Measurements from ENCODE around the gene ARL11.

Gene ARL11

DNA sequence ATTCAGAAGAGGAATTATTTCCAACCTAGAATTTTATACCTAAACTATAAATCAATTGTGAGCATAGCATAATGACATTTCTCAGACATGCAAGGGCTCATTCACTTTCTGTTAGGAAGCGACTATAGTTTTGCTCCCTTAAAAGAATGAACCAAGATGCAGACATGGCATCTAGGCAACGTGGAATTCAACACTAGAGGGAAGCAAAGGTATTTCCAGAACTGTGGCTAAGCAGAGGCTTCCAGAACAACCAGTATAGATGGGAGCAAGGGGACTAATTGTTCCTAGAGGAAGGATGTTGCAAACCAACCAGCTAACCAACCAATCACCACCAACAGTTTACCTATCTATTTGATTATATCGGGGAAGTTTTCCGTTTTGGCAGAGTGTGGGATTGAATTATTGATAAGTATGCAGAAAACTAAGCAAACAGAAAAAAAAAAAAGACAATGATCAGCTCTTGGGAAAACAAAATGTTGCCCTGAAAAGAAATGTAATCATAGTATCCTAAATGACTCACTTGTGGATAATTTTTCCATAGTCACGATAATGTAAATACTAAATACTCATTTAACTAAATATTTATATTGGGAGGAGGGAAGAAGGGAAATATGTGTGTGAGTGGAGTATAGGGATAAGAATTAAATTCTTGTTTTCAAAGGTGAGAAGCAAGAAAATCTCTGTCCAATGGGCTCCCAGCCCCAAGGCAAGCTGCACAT, 21.1 kb downstream of the ARL11 start:
- no peak for DNase-seq (ENCODE audit: low read depth in 3 of 3)

DNA sequence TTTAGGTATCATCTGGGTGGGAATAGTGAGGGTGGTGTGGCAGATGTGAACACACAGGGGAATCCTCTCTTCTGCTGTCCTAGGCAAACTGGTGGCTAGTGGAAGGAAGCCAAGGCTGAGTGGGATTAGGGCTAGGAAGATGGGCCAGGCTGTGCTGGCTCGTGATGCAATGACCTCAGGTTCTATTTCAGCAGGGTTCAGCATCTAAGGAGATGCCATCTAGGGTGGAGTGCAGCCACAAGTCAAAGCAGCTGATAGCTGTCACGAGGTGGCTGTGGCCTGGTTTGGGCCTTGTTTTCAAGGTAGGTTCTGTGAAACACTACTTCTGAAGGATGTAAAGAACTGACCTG, 21.6 kb downstream of the ARL11 start:
- no peak for DNase-seq (ENCODE audit: low read depth in 3 of 3)

DNA sequence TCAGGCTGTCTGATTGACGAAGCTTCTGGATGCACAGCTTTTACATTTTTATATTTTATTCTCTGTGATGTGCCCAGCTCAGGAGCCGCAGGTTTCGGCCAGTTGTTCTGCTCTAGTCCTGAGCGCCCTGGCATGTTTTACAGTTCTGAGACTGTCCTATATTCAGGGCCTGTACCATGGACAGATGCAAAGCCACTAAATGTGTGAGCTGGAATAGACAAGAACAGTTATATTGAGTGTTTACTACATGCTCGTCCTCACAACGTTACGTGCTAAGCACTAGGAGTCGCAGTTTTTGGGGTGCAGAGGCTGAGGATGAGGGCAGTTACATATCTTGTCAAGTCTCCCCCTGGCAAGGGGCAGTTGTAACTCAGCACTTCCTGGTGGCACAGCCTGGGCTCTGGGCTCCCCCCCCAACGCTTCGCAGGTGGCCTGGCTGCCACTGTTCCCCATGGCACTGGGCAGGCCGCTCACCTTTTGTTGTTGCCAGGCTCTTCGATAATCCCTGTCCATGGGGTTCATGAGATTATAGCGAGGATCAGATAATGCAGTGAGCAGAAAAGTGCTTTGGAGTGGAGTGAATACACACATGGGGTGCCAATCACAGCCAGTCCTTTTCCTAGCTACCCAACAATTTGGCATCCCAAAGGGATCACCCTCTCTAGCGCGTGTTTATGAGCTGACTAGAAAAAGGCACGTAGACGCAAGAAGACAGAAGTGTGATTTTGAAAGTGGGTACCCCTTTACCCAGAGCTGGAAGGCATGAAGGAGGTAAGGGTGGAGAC, 23.5 kb downstream of the ARL11 start:
- DNase-seq (ENCODE audit: low read depth in 3 of 3) = no peak

DNA sequence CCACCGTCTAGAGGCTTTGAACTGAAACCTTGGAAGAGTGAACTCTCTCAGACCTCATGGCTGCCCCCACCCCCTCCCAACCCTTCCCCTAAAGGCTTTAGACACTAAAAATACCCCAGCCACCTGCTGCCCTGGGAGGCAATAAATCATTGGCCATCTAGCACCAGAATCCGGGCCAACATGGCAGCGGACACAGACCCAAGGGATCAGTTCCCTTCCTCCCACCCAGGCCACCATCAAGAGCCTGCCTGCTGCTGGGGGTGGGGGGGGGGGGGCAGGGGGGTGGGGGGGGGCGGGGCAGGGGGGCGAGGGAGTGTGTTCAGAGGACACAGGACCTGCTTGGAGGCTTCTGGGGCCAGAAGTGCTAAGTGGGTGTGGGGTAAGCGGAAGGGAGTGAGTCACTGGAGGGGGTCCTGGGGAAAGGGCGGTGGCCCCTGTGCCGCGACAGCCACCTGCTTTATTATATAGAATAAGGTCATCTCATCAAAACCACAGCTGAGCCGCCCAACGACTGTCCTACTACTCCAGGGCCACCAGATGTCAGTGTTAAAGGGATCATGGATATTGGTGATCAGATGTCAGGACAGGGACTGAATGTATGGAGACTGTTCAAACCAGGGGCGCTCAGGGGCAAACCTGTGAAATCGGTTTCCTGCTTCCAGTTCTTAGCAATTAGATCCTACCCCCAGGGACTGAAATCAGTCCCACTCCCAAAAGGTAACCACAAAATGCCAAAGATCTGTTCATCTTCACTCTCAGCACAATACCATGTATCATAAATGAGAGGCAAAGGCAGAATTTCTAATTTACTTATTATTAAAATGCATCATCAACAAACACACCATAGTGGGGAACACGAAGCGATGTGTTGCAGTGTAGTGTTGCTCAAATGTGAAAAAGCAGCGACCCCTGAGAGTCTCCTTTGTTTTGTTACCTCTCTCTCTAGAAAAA, 24.3 kb downstream of the ARL11 start:
- peak in 1 of 3 donors; percentile 13 for DNase-seq (ENCODE audit: low read depth in 3 of 3)

DNA sequence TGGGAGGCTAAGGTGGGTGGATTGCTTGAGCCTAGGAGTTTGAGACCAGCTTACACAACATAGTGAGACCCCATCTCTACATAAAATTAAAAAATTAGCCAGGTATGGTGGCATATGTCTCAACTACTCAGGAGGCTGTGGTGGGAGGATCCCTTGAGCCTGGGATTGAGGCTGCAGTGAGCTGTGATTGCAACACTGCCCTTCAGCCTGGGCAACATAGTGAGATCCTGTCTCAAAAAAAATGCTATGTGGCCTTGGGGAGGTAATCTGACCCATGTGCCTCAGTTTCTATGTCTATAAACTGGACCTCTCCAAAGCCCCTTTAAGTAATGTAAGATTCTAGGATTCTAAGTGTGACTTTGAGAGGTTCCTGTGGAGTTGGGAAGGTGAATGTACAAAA, 25.2 kb downstream of the ARL11 start:
- no peak for DNase-seq (ENCODE audit: low read depth in 3 of 3)

DNA sequence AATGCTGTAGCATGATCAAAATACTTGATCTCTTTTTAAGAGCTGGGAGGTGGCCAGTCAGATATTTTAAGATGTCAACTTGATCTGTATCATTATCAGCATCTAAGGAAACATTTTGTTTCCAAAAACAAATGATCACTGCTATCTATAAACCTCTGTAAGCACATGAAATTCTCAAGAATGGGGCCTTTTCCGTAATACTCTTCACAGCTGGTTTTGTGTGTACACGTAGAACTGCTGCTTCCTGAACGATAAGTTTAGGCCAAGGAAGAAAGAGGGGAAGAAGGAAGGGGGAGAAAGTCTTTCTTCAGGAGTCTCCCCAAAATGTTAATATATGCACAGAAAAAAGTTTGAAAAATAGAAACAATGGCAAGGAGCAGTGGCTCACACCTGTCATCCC, 25.7 kb downstream of the ARL11 start:
- DNase-seq (ENCODE audit: low read depth in 3 of 3) = no peak

DNA sequence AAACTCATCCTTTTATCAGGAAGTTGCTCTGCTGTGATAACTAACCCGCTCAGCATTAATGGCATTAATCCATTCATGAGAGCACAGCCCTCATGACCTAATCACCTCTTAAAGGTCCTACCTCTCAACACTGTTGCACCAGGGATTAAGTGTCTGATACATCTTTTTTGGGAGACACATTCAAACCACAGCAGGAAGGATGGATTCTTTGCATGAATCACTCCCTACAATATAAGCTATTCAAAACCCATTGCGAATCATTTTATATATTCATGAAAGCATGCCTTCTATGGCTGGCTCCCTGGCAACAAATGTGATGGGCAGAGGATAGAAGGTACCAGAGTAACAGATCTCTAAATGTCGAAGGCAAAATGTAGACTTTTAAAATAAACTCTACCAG, 27.6 kb downstream of the ARL11 start:
- no peak for DNase-seq (ENCODE audit: low read depth in 3 of 3)

DNA sequence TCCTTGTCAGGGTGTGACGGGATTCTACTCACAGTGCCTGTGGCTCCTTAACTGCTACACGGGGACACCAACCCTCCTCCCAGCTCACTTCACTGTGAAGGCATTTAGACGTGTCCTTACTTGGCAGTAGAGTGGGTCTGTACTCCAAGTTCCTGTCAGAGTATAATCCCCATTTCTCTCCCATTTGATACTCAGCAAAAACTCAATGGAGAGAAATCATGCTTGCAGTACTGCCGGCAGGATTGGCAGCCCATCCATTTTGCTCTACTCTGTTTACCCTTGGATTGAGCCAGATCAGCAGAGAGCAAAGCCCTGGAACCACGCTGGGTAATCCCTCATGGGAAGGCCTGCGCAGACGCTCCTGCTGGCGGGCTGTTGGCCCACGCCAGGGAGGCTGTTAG, 28.9 kb downstream of the ARL11 start:
- no peak for DNase-seq (ENCODE audit: low read depth in 3 of 3)

DNA sequence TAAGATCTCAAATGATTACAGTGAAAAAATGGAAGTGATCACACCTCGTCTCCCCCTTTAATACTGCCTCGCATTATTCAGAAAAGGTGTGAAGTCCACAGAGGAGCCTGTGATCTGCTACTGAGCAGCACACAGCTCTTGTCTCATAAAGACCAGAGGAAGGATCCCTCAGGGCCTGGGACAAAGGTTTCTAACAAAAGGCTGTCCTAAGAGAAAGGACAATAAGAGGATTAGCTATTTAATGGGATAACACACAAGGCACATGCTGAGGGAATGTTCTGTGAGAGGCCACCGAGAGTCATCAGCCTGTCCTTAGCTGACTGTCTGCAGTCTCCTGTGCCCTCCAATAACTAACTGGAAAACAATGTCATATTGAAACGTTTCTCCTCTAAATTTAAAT, 36.3 kb downstream of the ARL11 start:
- DNase-seq (ENCODE audit: low read depth in 3 of 3) = no peak

DNA sequence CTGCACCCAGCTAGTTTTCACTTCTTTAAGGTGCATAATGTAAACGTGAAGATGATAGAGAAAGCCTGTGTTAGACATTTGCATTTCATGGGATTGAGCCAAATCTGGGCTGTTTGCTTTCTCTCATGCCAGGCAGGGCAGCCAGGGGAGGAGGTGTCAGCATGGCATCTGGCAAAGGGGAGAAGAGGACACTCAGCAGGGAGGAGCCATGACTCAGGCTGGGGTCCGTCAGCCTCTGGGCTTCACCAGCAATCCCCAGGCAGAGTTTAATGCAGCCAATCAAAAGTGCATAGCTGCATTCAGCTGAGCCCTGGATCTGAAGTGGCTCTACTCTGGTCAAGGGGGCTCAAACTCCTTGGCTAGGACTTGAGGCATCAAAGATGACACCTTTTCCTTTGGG, 39.5 kb downstream of the ARL11 start:
- no peak for DNase-seq (ENCODE audit: low read depth in 3 of 3)

DNA sequence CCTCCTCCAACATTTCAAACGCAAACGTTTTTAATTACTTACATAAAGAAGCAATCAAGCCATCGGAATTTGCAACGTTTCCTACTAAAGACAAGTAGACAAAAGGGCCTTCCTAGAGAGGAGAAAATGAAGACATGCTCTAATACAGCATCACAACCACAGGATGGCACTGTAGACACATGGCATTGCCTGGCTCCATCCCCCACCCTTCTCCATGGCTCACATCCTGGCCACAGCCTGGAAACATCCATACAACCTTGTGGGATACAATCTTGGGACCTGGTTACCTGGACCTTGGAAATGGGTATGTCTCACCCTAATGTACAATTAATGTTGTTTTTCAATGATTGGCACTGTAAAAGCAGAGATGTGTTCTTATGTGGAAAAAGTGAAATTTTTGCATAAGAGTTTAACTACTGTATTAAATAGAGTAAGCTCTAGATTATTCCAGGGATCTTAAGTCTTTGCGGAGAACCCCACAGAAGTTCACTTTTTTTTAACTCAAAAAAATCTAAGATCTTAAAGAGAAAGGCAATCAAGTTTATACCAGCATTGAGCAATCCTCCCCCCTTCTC, 41.5 kb downstream of the ARL11 start:
- no peak for DNase-seq (ENCODE audit: low read depth in 3 of 3)

DNA sequence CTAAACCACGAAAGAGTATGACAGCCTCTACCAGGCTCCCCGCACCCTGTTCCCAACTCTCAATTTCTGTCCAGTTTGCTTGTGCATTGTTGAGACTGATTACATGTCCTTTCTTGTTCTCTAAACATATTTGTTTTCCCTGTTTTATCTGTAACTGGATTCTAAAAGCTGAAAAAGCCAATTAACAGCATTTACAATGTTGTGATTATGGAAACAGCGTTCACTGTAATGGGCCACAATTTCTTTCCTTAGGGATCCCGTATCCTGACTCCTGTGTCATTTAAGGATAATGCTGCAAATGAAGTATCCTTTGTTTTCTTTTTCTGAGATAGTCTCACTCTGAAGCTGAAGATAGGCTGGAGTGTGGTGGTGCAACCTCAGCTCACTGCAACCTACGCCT, 42.5 kb downstream of the ARL11 start:
- no peak for DNase-seq (ENCODE audit: low read depth in 3 of 3)

DNA sequence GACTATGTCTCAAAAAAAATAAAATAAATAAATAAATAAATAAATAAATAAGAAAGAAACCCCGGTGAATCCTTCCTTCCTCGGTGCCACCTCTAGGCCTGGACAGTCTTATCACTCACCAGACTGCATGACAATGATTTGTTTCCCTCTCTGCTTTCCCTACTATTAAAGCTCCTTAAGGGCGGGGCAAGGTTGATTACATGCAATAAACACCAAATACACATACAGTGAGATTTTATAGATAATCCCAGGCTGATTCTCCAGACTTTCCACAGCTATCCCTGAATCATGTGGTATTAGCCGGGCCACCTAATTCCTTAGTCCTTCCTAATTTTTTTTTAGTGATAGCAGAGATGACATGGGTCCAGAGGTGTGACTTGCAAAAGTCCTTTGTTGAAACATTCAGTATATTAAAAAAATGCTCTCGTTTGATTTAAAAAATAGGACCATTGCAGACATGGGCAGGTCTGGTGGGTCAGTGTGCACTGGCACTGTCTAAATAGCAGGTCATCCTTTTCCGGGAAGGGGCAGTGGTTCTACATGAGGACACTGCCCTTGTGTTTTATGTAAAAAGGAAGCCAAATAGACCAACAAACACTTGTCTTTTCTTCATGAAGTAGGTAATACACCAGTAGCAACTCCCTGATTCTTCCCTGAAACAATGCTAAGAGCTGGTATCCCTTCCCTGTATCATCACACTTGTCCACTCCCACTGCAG, 48.4 kb downstream of the ARL11 start:
- no peak for DNase-seq (ENCODE audit: low read depth in 3 of 3)

DNA sequence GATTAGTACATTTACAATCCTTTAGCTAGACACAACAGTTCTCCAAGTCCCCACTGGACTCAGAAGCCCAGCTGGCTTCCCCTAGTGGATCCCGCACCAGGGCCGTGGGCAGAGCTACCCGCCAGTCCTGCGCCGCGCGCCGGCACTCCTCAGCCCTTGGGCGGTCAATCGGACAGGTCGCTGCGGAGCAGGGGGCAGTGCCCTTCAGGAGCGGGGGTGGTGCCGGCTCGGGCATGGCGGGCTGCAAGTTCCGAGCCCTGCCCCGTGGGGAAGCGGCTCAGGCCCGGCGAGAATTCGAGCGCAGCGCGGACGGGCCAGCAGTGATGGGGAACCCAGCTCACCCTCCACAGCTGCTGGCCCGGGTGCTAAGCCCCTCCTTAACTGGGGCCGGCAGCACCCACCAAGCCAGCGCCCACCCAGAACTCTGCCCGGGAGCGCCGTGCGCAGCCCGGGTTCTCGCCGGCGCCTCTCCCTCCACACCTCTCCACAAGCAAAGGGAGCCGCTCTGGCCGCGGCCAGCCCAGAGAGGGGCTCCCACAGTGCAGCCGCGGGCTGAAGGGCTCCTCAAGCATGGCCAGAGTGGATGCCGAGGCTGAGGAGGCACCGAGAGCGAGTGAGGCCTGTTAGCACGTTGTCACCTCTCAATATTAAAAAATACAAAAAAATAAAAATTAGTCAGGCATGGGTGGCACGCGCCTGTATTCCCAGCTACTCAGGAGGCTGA, 50.0 kb downstream of the ARL11 start:
- no peak for DNase-seq (ENCODE audit: low read depth in 3 of 3)

DNA sequence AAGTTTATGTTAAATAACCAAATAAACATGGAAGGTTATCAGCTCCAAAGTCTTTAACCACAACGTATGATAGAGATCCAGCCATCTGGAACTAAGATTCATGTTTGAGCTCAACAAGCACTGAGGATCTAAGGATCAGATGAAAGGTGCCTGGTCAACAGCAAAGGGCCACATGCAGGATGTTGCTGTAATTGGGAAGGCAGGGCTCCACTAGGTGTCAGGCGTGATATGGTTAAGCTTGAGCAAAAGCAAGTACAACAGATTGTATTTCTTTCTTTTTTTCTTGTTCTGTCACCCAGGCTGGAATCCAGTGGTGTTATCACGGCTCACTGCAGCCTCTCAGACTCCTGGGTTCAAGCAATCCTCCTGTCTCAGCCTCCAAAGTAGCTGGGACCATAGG, 50.9 kb downstream of the ARL11 start:
- no peak for DNase-seq (ENCODE audit: low read depth in 3 of 3)

DNA sequence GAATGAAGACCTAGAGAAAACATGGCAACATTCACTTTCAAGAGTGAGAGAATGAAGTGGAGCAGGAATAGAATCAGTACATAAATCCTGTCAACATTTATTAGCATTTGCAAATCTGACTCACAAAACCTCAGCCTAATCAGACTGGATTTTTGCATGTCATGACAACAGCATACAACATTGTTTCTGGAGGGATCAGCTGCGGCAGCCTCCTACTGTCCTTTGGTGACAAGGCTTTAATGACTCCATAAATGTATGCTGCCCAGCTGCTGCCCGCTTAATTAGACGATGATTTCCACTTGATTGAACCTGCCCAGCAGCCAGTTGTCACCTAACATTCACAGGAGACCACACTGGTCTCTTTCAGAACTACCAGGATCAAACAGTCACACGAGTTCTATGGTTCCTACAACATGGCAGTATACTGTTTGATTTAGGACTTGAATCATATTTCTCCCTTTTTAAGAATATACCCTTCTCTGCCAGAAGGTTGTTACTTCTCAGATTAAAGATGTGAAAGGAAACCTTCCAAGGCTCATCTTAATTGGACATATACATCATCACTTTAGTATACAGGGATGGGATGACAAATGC, 53.6 kb downstream of the ARL11 start:
- DNase-seq (ENCODE audit: low read depth in 3 of 3) = no peak
